Measurements from ENCODE around the gene PPP2R5D.

The PPP2R5D gene

DNA sequence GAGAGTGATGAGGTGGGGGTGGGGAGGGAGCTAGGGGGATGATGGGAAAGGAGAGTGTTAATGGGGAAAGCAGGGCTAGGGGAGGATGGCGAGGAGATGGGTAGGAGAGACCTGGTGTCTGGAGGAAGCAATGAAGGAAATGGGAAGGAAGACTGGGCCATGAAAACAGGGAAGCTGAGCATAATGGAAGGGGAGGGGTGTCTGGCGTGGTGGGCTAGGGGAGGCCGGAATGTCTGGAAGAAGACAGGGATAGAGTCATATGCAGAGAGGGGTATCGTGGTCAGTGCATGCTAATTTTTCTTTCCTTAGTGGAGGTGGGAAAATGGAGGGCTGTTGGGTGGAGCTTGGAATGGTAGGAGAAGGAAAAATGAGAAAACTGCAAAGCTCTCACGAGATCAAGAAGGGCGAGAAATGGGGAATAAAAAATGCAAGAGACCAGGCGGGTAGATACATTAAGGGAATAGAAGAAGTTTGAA lies 30.1 kb downstream of the PPP2R5D start:
- in situ Hi-C loops (cut with MboI; ENCODE audit: low pct_unique_long_range_greater_than_20kb, low sequenced_read_pairs, unreplicated experiment): no loop called here
- TF ChIP-seq, protein P1, sequence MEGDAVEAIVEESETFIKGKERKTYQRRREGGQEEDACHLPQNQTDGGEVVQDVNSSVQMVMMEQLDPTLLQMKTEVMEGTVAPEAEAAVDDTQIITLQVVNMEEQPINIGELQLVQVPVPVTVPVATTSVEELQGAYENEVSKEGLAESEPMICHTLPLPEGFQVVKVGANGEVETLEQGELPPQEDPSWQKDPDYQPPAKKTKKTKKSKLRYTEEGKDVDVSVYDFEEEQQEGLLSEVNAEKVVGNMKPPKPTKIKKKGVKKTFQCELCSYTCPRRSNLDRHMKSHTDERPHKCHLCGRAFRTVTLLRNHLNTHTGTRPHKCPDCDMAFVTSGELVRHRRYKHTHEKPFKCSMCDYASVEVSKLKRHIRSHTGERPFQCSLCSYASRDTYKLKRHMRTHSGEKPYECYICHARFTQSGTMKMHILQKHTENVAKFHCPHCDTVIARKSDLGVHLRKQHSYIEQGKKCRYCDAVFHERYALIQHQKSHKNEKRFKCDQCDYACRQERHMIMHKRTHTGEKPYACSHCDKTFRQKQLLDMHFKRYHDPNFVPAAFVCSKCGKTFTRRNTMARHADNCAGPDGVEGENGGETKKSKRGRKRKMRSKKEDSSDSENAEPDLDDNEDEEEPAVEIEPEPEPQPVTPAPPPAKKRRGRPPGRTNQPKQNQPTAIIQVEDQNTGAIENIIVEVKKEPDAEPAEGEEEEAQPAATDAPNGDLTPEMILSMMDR (IDR thresholded peaks at IDR 0.05; ENCODE audit: extremely low read depth, insufficient read depth, missing control alignments): no peak

GRCh38 chr6:43016176-43016942 lies 32.0 kb downstream of the PPP2R5D start:
- TF ChIP-seq, protein P1 (IDR thresholded peaks at IDR 0.05; ENCODE audit: extremely low read depth, insufficient read depth, missing control alignments): no peak
- in situ Hi-C loops (cut with MboI; ENCODE audit: low pct_unique_long_range_greater_than_20kb, low sequenced_read_pairs, unreplicated experiment): no loop called here
- DNase-seq (ENCODE audit: low spot score): no peak

More for the DNA sequence above, 30.1 kb downstream of the PPP2R5D start:
- DNase-seq (ENCODE audit: low spot score): no peak

DNA sequence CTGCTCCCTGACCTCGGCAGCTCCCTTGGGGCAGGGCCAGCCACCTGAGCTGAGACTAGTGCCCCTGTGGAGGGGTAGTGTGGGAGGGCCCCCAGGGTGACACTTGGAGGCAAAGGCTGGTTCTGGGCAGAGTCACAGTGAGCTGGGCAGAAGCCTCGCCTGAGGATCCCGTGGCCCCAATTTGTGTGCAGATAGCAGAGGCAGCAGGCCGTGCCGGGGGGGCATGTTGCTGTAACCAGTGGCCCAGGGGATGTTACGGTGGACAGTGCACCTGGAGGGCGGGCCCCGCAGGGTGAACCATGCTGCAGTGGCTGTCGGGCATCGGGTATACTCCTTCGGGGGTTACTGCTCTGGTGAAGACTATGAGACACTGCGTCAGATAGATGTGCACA lies 32.6 kb downstream of the PPP2R5D start:
- TF ChIP-seq, protein P1 (IDR thresholded peaks at IDR 0.05; ENCODE audit: extremely low read depth, insufficient read depth, missing control alignments): no peak
- DNase-seq (ENCODE audit: low spot score): no peak

GRCh38 chr6:43019152-43019551 lies 34.8 kb downstream of the PPP2R5D start:
- DNase-seq (ENCODE audit: low spot score): no peak
- TF ChIP-seq, protein P1 (IDR thresholded peaks at IDR 0.05; ENCODE audit: extremely low read depth, insufficient read depth, missing control alignments): no peak
- in situ Hi-C loops (cut with MboI; ENCODE audit: low pct_unique_long_range_greater_than_20kb, low sequenced_read_pairs, unreplicated experiment): no loop called here

More for the DNA sequence above, 32.6 kb downstream of the PPP2R5D start:
- in situ Hi-C loops (cut with MboI; ENCODE audit: low pct_unique_long_range_greater_than_20kb, low sequenced_read_pairs, unreplicated experiment): no loop called here

- in situ Hi-C loops (cut with MboI; ENCODE audit: low pct_unique_long_range_greater_than_20kb, low sequenced_read_pairs, unreplicated experiment): no loop called here
- TF ChIP-seq, protein P1 (IDR thresholded peaks at IDR 0.05; ENCODE audit: extremely low read depth, insufficient read depth, missing control alignments): no peak
- no peak for DNase-seq (ENCODE audit: low spot score)
These were observed 35.8 kb downstream of the PPP2R5D start for GRCh38 chr6:43020052-43020705.

- DNase-seq (ENCODE audit: low spot score): no peak
- in situ Hi-C loops (cut with MboI; ENCODE audit: low pct_unique_long_range_greater_than_20kb, low sequenced_read_pairs, unreplicated experiment): no loop called here
- TF ChIP-seq, protein P1 (IDR thresholded peaks at IDR 0.05; ENCODE audit: extremely low read depth, insufficient read depth, missing control alignments): no peak
These were observed 36.5 kb downstream of the PPP2R5D start for GRCh38 chr6:43020847-43021246.

Measured in GM13977 (cell line).